Fibroblast of lung (primary cell): Measurements from ENCODE around the gene GPM6B.

ENCODE experiments used
- EZH2 ChIP-seq: IDR thresholded peaks from 2 replicates; pipeline ENCODE4 v1.5.1; 2012; ENCODE audit warnings: low read length, control low read depth, mild to moderate bottlenecking; ENCODE audit errors: missing control alignments
- TF ChIP-seq, protein P1 (sequence below), 2 donors: IDR thresholded peaks in 1 of 2; conservative IDR thresholded peaks in 1 of 2; 1 replicate in 1 of 2; 2 replicates in 1 of 2; pipeline ENCODE4 v1.5.1; 2011 to 2012; ENCODE audit warnings: low read length in 2 of 2, control low read depth in 1 of 2, inconsistent platforms in 1 of 2, low read depth in 1 of 2, mild to moderate bottlenecking in 1 of 2

GRCh38 chrX:13732246-13733067 is 84.4 kb downstream of the GPM6B start:
- TF ChIP-seq, protein P1, sequence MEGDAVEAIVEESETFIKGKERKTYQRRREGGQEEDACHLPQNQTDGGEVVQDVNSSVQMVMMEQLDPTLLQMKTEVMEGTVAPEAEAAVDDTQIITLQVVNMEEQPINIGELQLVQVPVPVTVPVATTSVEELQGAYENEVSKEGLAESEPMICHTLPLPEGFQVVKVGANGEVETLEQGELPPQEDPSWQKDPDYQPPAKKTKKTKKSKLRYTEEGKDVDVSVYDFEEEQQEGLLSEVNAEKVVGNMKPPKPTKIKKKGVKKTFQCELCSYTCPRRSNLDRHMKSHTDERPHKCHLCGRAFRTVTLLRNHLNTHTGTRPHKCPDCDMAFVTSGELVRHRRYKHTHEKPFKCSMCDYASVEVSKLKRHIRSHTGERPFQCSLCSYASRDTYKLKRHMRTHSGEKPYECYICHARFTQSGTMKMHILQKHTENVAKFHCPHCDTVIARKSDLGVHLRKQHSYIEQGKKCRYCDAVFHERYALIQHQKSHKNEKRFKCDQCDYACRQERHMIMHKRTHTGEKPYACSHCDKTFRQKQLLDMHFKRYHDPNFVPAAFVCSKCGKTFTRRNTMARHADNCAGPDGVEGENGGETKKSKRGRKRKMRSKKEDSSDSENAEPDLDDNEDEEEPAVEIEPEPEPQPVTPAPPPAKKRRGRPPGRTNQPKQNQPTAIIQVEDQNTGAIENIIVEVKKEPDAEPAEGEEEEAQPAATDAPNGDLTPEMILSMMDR (conservative IDR thresholded peaks at IDR 0.05 in 1 of 2, IDR thresholded peaks at IDR 0.05 in 1 of 2; ENCODE audit: low read depth in 1 of 2, low read length in 2 of 2) = no peak
- no peak for TF ChIP-seq EZH2
